Measurements from ENCODE around the gene CCL28.

GRCh38 chr5:43413966-43414365 is 1.8 kb upstream of the CCL28 start:
- TF ChIP-seq CTCF (IDR thresholded peaks at IDR 0.05) (no peak), POLR2A (IDR thresholded peaks at IDR 0.05; ENCODE audit: low read depth) (no peak), EP300 (IDR thresholded peaks at IDR 0.05) (no peak), POLR2AphosphoS5 (IDR thresholded peaks at IDR 0.05) (no peak)

Measured in esophagus muscularis mucosa (tissue), 4 donors.